HepG2 (cell line): ENCODE data around the gene ALG14. TPM values are rescaled to one million over a fixed set of nuclear protein-coding genes. Genes with fewer than 3 reads are reported as not detected.

Source experiments
- GTF3A ChIP-seq: sonication (generic); formaldehyde crosslinking; conservative IDR thresholded peaks from 2 replicates; pipeline ENCODE4 v1.4.0; 2020; ENCODE audit warnings: mild to moderate bottlenecking, missing genetic modification reagents
- HNRNPL ChIP-seq: fragments of 200-400 bp; formaldehyde crosslinking; IDR thresholded peaks from 2 replicates; pipeline ENCODE4 v1.6.1; 2017; ENCODE audit warnings: mild to moderate bottlenecking, low read depth, low read length
- JARID2 ChIP-seq: sonication (generic); formaldehyde crosslinking; IDR thresholded peaks from 2 replicates; pipeline ENCODE4 v1.8.1; 2023; ENCODE audit warnings: missing genetic modification reagents, inconsistent platforms; ENCODE audit not compliant: insufficient replicate concordance
- JUN ChIP-seq: sonication (generic); formaldehyde crosslinking; IDR thresholded peaks from 2 replicates; pipeline ENCODE4 v1.4.0; 2020; ENCODE audit warnings: mild to moderate bottlenecking, missing genetic modification reagents
- KAT7 ChIP-seq: IDR thresholded peaks from 2 replicates; pipeline ENCODE4 v1.6.1; 2018; ENCODE audit warnings: borderline replicate concordance, missing compliant biosample characterization
- MAFG ChIP-seq: sonication (generic); formaldehyde crosslinking; IDR thresholded peaks from 2 replicates; pipeline ENCODE4 v1.5.1; 2020; ENCODE audit warnings: mild to moderate bottlenecking, missing genetic modification reagents
- NCOA2 ChIP-seq: sonication (generic); formaldehyde crosslinking; IDR thresholded peaks from 2 replicates; pipeline ENCODE4 v1.8.0; 2022; ENCODE audit warnings: inconsistent platforms
- SIX1 ChIP-seq: sonication (generic); formaldehyde crosslinking; IDR thresholded peaks from 2 replicates; pipeline ENCODE4 v1.4.0; 2020; ENCODE audit warnings: missing genetic modification reagents, borderline replicate concordance
- SKI ChIP-seq: fragments of 450-650 bp; IDR thresholded peaks from one replicate; pipeline ENCODE4 v1.6.1; 2018; ENCODE audit warnings: mild to moderate bottlenecking; ENCODE audit not compliant: partially characterized antibody
- SOX6 ChIP-seq, 2 experiments: fragments of 450-650 bp in 1 of 2; sonication (generic) in 1 of 2; formaldehyde crosslinking in 1 of 2; IDR thresholded peaks; 2 replicates each; pipeline versions ENCODE4 v1.4.0 to v1.6.1; 2017 to 2020; ENCODE audit warnings: antibody characterized with exemption in 1 of 2, mild to moderate bottlenecking in 1 of 2, missing genetic modification reagents in 1 of 2
- ZNF44 ChIP-seq: sonication (generic); formaldehyde crosslinking; IDR thresholded peaks from 2 replicates; pipeline ENCODE4 v1.5.1; 2020; ENCODE audit warnings: mild to moderate bottlenecking, missing genetic modification reagents
- ZNF546 ChIP-seq: sonication (generic); formaldehyde crosslinking; conservative IDR thresholded peaks from 2 replicates; pipeline ENCODE4 v1.8.1; 2023; ENCODE audit warnings: mild to moderate bottlenecking, missing genetic modification reagents
- ZNF556 ChIP-seq: sonication (generic); formaldehyde crosslinking; IDR thresholded peaks from 2 replicates; pipeline ENCODE4 v1.4.0; 2020; ENCODE audit warnings: mild to moderate bottlenecking, missing genetic modification reagents, borderline replicate concordance
- ZNF652 ChIP-seq: IDR thresholded peaks from 2 replicates; pipeline ENCODE4 v1.6.1; 2016; ENCODE audit warnings: low read depth, borderline replicate concordance
- ZNF781 ChIP-seq: sonication (generic); formaldehyde crosslinking; IDR thresholded peaks from 2 replicates; pipeline ENCODE4 v1.5.1; 2020; ENCODE audit warnings: borderline replicate concordance, mild to moderate bottlenecking, missing genetic modification reagents; ENCODE audit errors: not compliant biosample characterization
- ZNF879 ChIP-seq: sonication (generic); formaldehyde crosslinking; IDR thresholded peaks from 2 replicates; pipeline ENCODE4 v1.8.1; 2023; ENCODE audit warnings: missing genetic modification reagents
- ZSCAN21 ChIP-seq: sonication (generic); formaldehyde crosslinking; IDR thresholded peaks from 2 replicates; pipeline ENCODE4 v1.8.0; 2022; ENCODE audit warnings: mild to moderate bottlenecking, missing genetic modification reagents, moderate library complexity, borderline replicate concordance
- polyA plus RNA-seq, 8 experiments: library from polyadenylated mRNA; depleted of rRNA in 3 of 8; stranded (reverse) in 7 of 8; unstranded in 1 of 8; fragments of >200 nt; fragmentation: Illumina TruSeq in 4 of 8; extraction: Trizol in 4 of 8; gene quantifications; 2 replicates each; pipeline versions ENCODE4 v1.2.1 to v1.2.3, GENCODE V29; 2011 to 2016; ENCODE audit warnings: low read depth in 4 of 8, missing spikeins in 1 of 8, mixed read lengths in 1 of 8; ENCODE audit not compliant: insufficient read depth in 1 of 8
- total RNA-seq, 5 experiments: library from RNA; depleted of rRNA; stranded (reverse); fragments of >200 nt; fragmentation: Illumina TruSeq; extraction: Trizol; gene quantifications; 2 replicates each; pipeline ENCODE4 v1.2.3, GENCODE V29; 2016; ENCODE audit warnings: low read depth in 1 of 5
- TF ChIP-seq, protein P1 (sequence below): sonication (generic); formaldehyde crosslinking; IDR thresholded peaks from 2 replicates; pipeline ENCODE4 v1.5.1; 2020; ENCODE audit warnings: mild to moderate bottlenecking, missing genetic modification reagents, moderate library complexity
- TF ChIP-seq, protein P2 (sequence below), 2 experiments: sonication (generic) in 1 of 2; formaldehyde crosslinking in 1 of 2; IDR thresholded peaks; 2 replicates each; pipeline versions ENCODE4 v1.4.0 to v1.6.1; 2016 to 2020; ENCODE audit warnings: borderline replicate concordance in 1 of 2, low read depth in 1 of 2, mild to moderate bottlenecking in 1 of 2, missing genetic modification reagents in 1 of 2
- TF ChIP-seq, protein P3 (sequence below): sonication (generic); formaldehyde crosslinking; IDR thresholded peaks from 2 replicates; pipeline ENCODE4 v1.5.0; 2020; ENCODE audit warnings: mild to moderate bottlenecking, low read depth, missing genetic modification reagents, borderline replicate concordance
- TF ChIP-seq, protein P4 (sequence below): sonication (generic); formaldehyde crosslinking; IDR thresholded peaks from 2 replicates; pipeline ENCODE4 v1.5.0; 2020; ENCODE audit warnings: missing genetic modification reagents, mild to moderate bottlenecking, borderline replicate concordance

The ALG14 gene
- total and polyA plus RNA-seq, 2 of the 13 experiments (the other 11 are each of a cell fraction or from before 2014, with no cell fraction given) = 4.5 to 12.7 TPM

DNA sequence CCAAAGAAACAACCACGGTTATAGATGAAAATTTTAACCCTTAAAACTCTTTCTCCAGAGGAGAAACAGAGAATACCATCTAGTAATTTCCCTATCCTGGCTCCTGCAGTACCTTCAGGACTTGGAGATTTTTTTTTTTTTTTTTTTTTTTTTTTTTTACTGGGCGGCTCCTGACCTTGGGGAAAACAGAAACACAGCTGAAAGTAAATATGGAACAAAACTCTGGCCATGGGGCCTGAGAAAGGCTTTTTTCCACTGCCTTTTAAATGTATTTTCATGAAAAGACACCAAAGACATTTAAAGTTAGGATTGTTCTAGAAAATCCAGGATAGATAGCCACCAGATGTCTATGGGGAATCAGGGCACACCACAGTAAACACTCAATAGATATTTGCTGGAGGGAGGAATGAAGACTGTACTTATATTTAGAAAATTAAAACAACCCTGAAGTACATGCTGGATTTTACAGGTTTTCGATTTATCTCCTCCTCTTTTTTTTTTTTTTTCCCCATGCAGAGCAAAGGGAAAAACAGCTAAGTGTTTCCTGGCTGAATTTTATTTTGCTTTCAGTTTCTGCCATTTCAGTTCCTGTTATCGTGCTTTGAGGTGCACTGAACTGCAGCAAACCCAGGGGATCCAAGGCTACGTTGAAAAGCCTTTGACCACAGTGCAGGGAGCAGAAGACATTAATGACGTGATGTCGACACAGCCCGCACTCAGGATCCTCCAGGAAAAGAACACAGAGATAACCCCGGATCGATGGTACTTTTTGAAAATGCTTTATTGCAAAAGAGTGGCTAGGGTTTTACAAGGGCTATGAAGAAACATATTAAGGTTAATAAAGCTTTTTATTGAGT, 110.1 kb downstream of the ALG14 start (continued):
- no peak for TF ChIP-seq HNRNPL
- TF ChIP-seq JUN = no peak
- TF ChIP-seq, protein P1, sequence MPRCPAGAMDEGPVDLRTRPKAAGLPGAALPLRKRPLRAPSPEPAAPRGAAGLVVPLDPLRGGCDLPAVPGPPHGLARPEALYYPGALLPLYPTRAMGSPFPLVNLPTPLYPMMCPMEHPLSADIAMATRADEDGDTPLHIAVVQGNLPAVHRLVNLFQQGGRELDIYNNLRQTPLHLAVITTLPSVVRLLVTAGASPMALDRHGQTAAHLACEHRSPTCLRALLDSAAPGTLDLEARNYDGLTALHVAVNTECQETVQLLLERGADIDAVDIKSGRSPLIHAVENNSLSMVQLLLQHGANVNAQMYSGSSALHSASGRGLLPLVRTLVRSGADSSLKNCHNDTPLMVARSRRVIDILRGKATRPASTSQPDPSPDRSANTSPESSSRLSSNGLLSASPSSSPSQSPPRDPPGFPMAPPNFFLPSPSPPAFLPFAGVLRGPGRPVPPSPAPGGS (CRISPR knock-in tag) = no peak
- TF ChIP-seq MAFG (CRISPR knock-in tag) = no peak
- peak; percentile 88 for TF ChIP-seq NCOA2
- TF ChIP-seq ZNF556 (CRISPR knock-in tag) = no peak
- no peak for TF ChIP-seq ZNF546 (CRISPR knock-in tag)
- TF ChIP-seq, protein P2, sequence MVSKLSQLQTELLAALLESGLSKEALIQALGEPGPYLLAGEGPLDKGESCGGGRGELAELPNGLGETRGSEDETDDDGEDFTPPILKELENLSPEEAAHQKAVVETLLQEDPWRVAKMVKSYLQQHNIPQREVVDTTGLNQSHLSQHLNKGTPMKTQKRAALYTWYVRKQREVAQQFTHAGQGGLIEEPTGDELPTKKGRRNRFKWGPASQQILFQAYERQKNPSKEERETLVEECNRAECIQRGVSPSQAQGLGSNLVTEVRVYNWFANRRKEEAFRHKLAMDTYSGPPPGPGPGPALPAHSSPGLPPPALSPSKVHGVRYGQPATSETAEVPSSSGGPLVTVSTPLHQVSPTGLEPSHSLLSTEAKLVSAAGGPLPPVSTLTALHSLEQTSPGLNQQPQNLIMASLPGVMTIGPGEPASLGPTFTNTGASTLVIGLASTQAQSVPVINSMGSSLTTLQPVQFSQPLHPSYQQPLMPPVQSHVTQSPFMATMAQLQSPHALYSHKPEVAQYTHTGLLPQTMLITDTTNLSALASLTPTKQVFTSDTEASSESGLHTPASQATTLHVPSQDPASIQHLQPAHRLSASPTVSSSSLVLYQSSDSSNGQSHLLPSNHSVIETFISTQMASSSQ (IDR thresholded peaks at IDR 0.05; ENCODE audit: low read depth) = peak; percentile 12; the same call in 1 of the 2 replicates
- TF ChIP-seq, protein P2 (CRISPR knock-in tag; IDR thresholded peaks at IDR 0.05; ENCODE audit: borderline replicate concordance) = no peak
- TF ChIP-seq KAT7 (CRISPR knock-in tag) = no peak
- TF ChIP-seq, protein P3, sequence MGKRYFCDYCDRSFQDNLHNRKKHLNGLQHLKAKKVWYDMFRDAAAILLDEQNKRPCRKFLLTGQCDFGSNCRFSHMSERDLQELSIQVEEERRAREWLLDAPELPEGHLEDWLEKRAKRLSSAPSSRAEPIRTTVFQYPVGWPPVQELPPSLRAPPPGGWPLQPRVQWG (CRISPR knock-in tag) = no peak
- no peak for TF ChIP-seq ZNF781 (CRISPR knock-in tag)
- no peak for TF ChIP-seq JARID2 (CRISPR knock-in tag)
- no peak for TF ChIP-seq SOX6 (IDR thresholded peaks at IDR 0.05)
- peak; percentile 80 for TF ChIP-seq SOX6 (CRISPR knock-in tag; IDR thresholded peaks at IDR 0.05)
- no peak for TF ChIP-seq GTF3A
- no peak for TF ChIP-seq ZSCAN21 (CRISPR knock-in tag)
- no peak for TF ChIP-seq ZNF44 (CRISPR knock-in tag)
- peak; percentile 65 for TF ChIP-seq ZNF652 (CRISPR knock-in tag)
- TF ChIP-seq, protein P4, sequence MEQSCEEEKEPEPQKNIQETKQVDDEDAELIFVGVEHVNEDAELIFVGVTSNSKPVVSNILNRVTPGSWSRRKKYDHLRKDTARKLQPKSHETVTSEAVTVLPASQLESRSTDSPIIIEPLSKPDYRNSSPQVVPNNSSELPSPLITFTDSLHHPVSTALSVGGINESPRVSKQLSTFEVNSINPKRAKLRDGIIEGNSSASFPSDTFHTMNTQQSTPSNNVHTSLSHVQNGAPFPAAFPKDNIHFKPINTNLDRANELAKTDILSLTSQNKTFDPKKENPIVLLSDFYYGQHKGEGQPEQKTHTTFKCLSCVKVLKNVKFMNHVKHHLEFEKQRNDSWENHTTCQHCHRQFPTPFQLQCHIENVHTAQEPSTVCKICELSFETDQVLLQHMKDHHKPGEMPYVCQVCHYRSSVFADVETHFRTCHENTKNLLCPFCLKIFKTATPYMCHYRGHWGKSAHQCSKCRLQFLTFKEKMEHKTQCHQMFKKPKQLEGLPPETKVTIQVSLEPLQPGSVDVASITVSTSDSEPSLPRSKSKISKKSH = no peak
- peak; percentile 54; the same call in 1 of the 2 replicates for TF ChIP-seq SIX1 (CRISPR knock-in tag)
- no peak for TF ChIP-seq ZNF879
- TF ChIP-seq SKI = peak; percentile 49
